PC-9 (cell line): ENCODE data around the gene ATP5PD.

Source experiments
- EZH2 ChIP-seq: fragments of 200-600 bp; sonication (generic); IDR thresholded peaks from 2 replicates; pipeline ENCODE4 v1.8.0; 2017; ENCODE audit warnings: antibody characterized with exemption, low read depth
- TF ChIP-seq, protein P1 (sequence below): fragments of 200-600 bp; sonication (generic); conservative IDR thresholded peaks from 2 replicates; pipeline ENCODE4 v1.6.1; 2017; ENCODE audit warnings: mixed run types, antibody characterized with exemption, mild to moderate bottlenecking, moderate library complexity

DNA sequence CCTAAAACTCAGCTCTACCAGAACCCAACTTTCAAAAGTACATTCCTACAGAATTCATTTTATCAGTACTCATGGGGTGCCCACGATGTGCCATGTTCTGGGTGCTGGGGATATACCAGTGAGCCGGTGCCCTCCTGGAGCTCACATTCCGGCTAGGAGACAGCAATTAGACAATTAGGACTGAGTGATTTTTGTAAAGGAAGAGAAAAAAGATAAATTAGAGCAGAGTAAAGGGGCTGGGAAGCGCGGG, 34.7 kb downstream of the ATP5PD start:
- TF ChIP-seq, protein P1, sequence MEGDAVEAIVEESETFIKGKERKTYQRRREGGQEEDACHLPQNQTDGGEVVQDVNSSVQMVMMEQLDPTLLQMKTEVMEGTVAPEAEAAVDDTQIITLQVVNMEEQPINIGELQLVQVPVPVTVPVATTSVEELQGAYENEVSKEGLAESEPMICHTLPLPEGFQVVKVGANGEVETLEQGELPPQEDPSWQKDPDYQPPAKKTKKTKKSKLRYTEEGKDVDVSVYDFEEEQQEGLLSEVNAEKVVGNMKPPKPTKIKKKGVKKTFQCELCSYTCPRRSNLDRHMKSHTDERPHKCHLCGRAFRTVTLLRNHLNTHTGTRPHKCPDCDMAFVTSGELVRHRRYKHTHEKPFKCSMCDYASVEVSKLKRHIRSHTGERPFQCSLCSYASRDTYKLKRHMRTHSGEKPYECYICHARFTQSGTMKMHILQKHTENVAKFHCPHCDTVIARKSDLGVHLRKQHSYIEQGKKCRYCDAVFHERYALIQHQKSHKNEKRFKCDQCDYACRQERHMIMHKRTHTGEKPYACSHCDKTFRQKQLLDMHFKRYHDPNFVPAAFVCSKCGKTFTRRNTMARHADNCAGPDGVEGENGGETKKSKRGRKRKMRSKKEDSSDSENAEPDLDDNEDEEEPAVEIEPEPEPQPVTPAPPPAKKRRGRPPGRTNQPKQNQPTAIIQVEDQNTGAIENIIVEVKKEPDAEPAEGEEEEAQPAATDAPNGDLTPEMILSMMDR = no peak
- no peak for TF ChIP-seq EZH2
